Ammon's horn (tissue), 1 donor: ENCODE results near the gene PTPRG.

ENCODE experiments used
- DNase-seq: peaks from one replicate; pipeline ENCODE4 v3.0.0-alpha.2; 2016; ENCODE audit warnings: low spot score

PTPRG gene

DNA sequence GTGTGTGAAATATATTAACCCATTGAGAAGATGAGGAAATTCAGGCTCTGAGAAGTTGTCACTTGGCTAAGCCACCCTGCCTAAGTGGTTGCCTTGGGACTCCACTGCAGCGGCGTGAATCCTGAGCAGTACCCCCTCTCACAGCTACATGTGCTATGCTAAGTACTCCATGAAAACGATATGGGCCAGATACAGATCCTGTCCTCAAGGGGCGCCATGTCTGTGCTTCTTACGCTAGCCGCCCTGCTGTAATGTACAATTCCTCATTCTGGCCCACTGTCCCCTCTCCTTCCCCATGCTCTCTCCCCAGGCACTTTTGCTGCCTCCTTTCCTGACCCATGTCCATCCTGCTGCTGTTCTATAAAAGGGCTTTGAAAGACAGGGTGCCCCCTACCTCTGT lies 671.7 kb downstream of the PTPRG start:
- no peak for DNase-seq

- DNase-seq: no peak
These were observed 674.6 kb downstream of the PTPRG start for GRCh38 chr3:62236016-62236415.

GRCh38 chr3:62237286-62237948 lies 676.0 kb downstream of the PTPRG start:
- no peak for DNase-seq

DNA sequence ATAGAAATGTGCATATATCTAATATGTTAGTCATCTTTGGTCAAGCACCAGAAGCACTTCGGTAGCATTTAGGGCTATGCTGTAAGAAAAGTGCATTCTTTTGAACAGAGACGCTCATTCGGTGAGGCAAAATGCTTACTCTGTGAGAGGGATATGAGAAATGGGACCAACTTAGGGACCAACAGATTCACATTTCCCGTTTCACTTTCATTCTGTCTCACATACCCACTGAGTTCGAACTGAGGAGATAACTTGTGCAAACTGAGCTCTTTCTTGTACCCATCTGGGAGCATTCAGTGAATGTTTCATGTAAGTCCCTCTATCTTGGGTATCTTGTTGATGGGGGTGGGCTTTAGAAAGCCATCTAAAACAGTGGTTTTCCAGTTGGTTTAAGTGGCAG lies 676.6 kb downstream of the PTPRG start:
- DNase-seq: peak; percentile 40

- DNase-seq: no peak
These were observed 677.1 kb downstream of the PTPRG start for GRCh38 chr3:62238431-62238830.

DNA sequence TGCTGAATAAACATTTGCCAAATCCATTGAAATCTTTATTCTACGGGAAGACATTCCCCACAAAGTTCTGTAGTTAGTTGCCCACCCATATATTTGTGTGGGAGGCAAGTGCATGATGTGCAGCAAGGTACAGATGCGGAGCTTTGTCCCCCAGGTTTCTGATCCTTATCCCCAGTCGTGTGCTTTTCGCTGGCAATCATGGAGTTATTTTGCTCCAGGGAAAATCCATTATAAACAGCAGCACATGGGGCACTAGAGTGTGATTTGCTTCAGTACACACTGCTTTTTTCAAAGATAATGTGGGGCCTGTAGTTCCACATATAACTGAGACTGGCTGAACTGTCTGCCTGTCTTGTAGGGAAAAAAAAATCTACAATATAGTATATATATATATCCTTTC lies 679.9 kb downstream of the PTPRG start:
- no peak for DNase-seq

- peak; percentile 66 for DNase-seq
These were observed 681.6 kb downstream of the PTPRG start for GRCh38 chr3:62242831-62243509.

DNA sequence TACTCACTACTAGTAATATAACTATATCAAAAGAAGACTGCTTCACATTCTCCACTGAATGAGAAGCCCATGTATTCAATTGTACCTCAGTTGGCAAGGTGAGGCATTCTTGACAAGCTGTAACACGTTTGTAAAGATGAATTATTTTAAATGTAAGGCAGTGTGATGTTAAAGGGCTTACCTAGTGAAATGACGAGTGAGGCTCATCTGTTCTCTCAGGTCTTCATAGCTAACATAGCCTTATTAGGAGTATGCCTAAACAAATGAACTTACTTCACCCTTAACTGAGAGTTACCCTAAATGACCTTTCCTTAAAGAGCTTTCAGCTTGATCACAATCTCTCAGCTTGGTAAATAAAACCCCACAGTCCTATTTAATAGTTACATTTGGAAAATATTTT lies 684.7 kb downstream of the PTPRG start:
- DNase-seq: no peak

DNA sequence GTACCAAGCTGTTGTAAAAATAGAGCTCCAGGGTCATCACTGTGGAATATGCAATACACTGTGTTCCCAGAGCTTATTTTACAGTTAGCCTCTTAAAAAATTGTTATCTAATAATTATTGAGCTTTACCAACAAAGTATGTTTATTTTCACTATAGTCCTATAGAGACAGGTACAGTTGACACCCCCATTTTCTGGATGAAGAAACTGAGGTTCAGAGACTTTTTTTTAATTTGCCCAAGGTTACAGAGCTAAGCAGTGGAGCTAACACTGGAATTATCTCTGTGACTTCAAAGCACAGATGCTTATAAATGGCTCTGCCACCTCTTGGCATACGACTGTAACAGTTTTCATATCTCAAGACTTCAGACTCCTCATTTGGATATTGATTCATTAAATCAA lies 685.6 kb downstream of the PTPRG start:
- DNase-seq: no peak

DNA sequence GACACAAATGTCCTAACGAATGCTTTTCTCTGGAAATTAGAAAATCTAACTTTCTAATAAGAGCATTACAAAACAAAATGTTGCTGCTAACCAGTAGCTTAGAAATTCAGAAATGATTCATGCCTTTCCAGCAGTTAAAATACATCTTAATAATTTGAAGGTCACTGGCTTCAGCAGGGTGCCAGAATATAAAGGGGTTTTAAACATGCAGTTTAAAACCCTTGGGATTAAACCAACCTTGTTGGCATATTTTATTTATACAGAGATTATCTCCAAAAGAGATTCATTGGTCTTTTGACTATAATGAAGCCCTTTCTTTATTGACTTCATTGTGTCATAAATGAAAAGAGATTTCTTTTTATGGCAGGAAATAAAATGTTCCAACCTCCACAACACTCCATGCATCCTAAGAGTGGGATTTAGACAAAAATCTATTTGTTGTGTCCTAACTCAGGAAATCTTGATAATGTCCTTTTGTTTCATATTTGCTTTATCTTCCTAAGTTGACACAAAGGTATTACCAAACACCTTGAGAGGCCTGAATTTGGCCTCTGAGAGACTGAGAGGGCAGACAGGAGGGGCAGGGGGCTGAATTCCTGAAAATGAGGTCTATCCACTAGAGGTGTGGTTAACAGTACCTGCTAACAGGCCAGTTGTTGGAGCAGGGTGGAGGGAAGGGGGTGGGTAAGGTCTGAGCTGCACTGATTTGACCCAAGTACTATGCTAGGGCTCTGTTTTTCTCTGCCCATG lies 687.5 kb downstream of the PTPRG start:
- DNase-seq: no peak

GRCh38 chr3:62249484-62249776 lies 688.1 kb downstream of the PTPRG start:
- no peak for DNase-seq

DNA sequence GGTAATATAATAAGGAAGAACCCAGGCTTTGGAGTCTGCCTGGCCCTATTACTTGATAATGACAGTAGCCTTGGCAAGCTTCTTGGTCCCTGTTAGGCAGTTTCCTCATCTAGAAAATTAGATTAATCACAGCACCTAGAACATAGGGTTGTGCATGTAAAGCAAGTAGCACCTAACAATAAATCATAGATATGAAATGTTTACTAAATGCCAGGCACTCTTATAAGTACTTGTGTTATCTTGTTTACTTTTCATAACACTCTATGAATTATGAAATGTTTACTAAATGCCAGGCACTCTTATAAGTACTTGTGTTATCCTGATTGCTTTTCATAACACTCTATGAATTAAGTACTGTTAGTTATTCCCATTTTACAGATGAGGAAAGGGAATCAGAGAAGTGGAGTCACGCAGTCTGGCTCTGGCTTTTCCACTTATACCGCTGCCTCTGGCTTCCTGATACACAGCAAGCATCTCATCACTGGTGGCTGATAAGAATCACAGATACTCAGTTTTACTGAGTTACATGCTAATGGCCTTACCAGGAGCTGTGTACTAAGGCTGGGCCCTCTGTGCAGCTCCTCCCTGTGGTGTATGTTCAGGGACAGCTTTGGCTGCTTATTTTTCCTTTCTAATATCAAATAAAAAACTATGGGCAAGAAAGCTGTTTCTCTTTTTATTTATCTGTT lies 688.6 kb downstream of the PTPRG start:
- DNase-seq: no peak

DNA sequence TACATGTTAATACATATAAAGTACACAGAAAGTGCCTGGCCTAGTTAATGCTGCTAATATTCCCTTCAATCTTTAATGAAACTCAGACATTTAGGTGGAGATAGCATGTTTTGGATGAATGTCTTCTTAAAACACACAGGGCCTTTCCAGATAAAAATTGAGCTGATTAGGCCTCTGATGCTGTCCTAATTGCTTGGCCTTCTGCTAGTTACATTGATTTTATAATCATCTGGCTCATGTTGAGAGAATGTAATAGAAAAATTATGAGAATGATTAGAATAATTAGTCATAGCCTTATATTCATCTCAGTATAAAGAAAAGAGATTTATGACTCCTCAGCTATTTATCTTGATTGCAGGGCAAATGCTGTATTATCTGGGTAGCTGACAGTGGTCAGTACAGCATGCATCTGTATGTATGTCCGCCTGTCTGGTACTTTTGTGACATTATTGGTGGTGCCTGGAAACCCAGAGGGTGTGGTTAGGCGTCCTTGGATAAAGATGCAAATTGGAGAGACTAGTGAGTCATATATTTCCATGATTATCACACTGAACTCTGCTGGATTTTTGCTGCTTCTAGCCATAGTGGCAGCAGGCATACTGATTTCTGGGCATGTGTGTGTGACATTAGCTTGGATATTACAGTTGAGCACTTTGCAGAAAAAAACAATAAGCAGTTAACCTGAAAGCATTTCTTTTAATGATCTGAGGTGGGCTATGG lies 691.2 kb downstream of the PTPRG start:
- DNase-seq: no peak

DNA sequence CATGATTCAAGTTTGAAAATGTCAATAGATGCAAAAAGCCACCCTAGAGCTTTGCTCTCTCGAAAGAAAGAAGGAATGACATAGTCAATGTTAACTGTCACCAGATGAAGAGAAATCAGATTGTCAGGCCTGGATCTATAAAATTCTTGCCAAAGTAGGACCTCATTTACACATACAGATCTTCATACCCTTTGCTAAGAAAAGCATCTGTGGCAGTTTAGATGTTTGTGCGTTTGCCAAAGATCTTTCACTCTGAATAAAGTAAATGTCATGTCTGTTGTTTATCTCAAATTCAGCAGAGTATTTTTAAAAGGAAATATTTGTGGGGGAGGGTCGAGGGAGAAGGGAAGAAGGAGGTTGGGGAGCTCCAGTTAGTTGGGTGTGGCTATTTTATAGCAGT lies 692.6 kb downstream of the PTPRG start:
- no peak for DNase-seq

DNA sequence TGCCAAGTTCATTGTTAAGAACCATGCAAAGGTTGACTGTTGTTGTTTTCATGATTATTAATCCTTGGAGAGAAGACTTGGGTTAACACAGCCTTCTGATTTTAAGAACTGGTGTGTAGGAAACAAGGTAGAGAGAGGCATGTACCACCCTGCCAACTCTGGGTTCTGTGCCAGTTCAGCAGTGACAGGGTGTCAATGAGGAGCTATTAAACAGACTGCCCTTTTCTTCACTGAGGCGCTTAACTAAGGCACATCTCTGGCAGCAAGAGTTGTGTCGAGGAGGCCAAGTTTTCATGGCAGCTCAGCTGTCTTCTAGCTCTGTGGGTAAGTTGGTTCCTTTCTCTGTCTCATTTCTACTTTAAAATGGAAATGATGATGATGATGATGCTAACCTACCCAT lies 694.4 kb downstream of the PTPRG start:
- DNase-seq: no peak

GRCh38 chr3:62259924-62260323 lies 698.6 kb downstream of the PTPRG start:
- DNase-seq: no peak

- DNase-seq: no peak
These were observed 699.3 kb downstream of the PTPRG start for GRCh38 chr3:62260655-62261054.

GRCh38 chr3:62261121-62261520 lies 699.8 kb downstream of the PTPRG start:
- no peak for DNase-seq

DNA sequence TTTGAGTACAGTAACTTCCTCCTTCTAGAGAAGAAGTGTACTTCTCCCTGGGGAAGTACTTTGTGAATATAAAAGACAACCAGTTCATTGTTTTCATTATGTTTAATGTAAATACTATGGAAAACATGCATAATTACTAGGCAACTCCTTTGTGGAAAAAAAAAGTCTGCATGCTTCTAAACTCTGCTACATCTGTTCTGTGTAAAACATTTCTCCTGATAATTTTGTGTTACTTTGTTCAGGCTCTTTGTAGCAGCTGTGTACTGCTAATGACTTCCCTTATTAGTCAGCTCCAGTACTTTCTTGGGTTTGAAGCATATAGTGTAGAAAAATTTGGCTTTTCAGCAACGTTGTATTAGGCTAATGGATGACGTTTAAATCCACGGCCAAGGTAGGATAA lies 700.4 kb downstream of the PTPRG start:
- no peak for DNase-seq

DNA sequence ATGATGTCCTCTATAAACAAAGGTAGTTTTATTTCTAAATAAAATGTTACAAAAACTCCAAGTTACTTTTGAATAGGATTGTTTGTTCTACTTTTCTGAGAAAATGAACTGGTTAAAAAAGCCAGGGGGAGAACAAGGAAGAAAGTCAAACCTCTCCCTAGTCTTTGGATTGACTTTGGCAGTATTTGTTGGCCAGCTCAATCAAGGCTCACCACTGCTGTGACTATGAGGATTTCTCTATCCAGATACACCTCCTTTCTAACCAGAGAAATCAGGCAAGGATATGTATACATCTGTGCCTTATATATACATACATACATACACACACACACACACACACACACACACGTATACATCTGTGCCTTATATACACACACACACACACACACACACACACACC lies 704.2 kb downstream of the PTPRG start:
- no peak for DNase-seq

DNA sequence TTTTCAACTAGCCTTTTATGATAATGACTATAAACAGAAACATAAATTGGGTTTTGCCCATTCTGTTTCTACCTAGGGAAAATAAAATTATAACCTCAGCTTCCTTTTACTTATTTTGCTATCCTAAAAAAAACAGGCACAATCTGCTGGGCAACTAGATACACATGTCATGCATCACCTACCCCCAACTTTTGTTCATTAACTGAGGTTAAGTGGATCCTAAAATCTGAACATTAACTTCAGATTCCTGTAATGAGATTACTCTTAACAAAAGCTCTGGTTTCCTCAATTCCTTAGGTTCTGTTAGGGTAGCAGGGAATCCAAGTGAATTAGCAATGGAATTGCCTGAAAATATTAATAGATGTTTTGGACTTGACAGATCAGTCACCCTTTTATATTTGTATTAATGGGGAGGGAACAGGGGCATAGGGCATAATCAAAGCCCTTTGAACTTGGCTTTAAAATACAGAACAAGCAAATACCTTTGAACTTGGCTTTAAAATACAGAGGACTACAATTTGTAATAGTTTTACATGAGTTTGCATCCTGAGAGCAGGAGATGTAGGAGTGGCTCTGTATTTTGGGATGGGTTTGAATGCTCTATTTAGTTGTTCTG lies 705.4 kb downstream of the PTPRG start:
- no peak for DNase-seq

DNA sequence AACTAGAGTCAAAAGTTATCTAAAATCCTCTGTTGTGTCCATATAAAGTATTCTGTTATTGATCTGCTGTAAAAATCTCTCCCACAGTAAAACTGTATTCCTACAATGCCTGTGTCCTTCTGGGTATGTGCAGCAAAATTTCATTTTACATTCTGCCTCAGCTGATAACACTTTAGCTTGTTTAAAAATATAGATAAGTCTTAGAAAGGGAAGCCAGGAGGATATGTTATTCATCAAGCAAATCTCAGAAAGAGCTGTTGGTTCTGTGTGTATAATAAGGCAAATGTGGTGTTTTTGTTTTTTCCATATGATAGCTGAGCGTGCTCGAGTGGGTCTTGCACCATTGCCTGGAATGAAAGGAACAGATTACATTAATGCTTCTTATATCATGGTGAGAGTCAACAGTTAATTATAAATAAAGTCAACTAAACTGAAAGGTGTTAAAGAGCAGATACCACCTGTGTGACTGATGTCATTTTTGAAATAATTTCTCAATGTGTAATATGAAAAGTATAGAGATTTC lies 715.3 kb downstream of the PTPRG start:
- DNase-seq: no peak
